Muscle of leg (tissue), 11 donors: ENCODE measurements around the gene HBA1. TPM values are rescaled to one million over a fixed set of nuclear protein-coding genes. Genes with fewer than 3 reads are reported as not detected.
A peak's percentile ranks its signal among the peaks of the same experiment; 100 is the strongest.

ENCODE experiments used
- DNase-seq: peaks from one replicate; pipeline ENCODE4 v3.0.0; 2013
- H3K27ac ChIP-seq: one replicate; pipeline ENCODE4 v1.5.1; 2013; ENCODE audit warnings: mild to moderate bottlenecking, low read length, control low read depth
- H3K27me3 ChIP-seq: one replicate; pipeline ENCODE4 v1.6.1; 2013; ENCODE audit warnings: low read length; ENCODE audit not compliant: control insufficient read depth, insufficient read depth
- H3K36me3 ChIP-seq: one replicate; pipeline ENCODE4 v1.6.1; 2013; ENCODE audit warnings: low read length; ENCODE audit not compliant: control insufficient read depth, insufficient read depth
- H3K4me1 ChIP-seq: one replicate; pipeline ENCODE4 v1.6.1; 2013; ENCODE audit warnings: low read length; ENCODE audit not compliant: control insufficient read depth, insufficient read depth
- H3K4me3 ChIP-seq: one replicate; pipeline ENCODE4 v1.5.1; 2013; ENCODE audit warnings: low read length, control low read depth
- H3K9me3 ChIP-seq: replicated peaks from 2 replicates; pipeline ENCODE4 v1.6.1; 2013; ENCODE audit warnings: low read depth, low read length; ENCODE audit not compliant: control insufficient read depth
- WGBS: methylation state at CpG from one replicate; pipeline ENCODE4 v1.1.5; 2013; ENCODE audit warnings: missing lambda C conversion rate; ENCODE audit not compliant: insufficient coverage; 5-methylcytosine and 5-hydroxymethylcytosine counted together
- polyA plus RNA-seq, 8 donors: library from polyadenylated mRNA; unstranded; fragments of 120-200 nt; gene quantifications; one replicate each; pipeline versions ENCODE4 v1.2.1 to v1.2.3, GENCODE V29; 2013; ENCODE audit warnings: inconsistent platforms in 1 of 8, low replicate concordance in 1 of 8; ENCODE audit not compliant: insufficient read length in 8 of 8, insufficient read depth in 1 of 8
- total RNA-seq: library from RNA; stranded (reverse); fragments of 120-200 nt; gene quantifications from one replicate; pipeline ENCODE4 v1.2.4, GENCODE V29; 2013

The HBA1 gene
- total and polyA plus RNA-seq, 9 donors: 387 to 7,147 (median 3,478) TPM

DNA sequence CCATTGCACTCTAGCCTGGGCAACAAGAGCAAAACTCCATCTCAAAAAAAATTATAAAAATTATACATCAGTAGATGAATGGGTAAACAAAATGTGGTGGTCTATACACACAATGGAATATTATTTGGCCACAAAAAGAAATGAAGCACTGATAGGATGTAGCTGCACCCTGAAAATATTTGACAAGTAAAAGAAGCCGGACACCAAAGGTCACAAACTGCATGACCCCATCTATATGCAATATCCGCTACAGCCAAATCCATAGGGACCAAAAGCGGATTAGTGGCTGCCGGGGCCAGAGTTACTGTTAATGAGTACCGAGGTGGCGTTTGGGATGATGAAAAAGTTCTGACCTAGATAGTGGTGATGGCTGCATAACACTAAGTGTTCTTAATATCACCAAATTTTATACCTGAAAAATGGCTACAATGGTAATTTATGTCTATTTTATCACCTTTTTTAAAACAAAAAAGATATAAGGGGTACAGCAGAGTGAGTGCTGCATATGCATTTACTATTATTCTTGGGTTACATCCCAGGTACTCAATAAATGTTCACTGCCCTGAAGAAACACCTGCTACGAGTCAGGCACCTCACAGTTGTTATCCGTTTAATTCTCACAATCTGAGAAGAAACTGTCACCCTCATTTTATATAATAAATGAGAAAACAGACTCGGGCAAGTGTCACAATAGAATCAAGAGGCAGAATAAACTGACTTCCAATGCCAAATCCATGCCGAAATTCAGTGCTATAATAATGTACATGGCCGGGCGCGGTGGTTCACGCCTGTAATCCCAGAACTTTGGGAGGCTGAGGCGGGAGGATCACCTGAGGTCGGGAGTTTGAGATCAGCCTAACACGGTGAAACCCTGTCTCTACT lies 3.0 kb downstream of the HBA1 start:
- H3K36me3 ChIP-seq: peaks cover 2% of the 10 kb centered on the region
- WGBS: 79% methylated on average over 9 of the region's 17 CpGs
- H3K4me3 ChIP-seq: no peak overlapping the region
- peaks cover 55% of the 10 kb centered on the region for H3K27me3 ChIP-seq
- no peak for DNase-seq
- H3K9me3 ChIP-seq: no peaks in the 10 kb centered on the region
- H3K27ac ChIP-seq: no peak overlapping the region
- H3K4me1 ChIP-seq: peaks cover 20% of the 10 kb centered on the region

- H3K27ac ChIP-seq: no peak within 1 kb of the TSS
- H3K36me3 ChIP-seq: peaks cover 9% of the 10 kb centered on the region
- 6% methylated on average over 40 of the region's 59 CpGs for WGBS
- H3K27me3 ChIP-seq: peaks cover 48% of the 10 kb centered on the region
- peak within 1 kb of the TSS; percentile 30 for H3K4me3 ChIP-seq
- H3K4me1 ChIP-seq: peaks cover 20% of the 10 kb centered on the region
- peak; percentile 43 for DNase-seq
- H3K9me3 ChIP-seq: no peaks in the 10 kb centered on the region
Measured at GRCh38 chr16:180101-180675, 3.7 kb downstream of the HBA1 start, which contains the start of gene HBQ1. Gene HBQ1, plus strand, starts transcription at chr16:180459. Its CDS starts 28 bp downstream, at chr16:180487.

GRCh38 chr16:180681-181564 lies 4.4 kb downstream of the HBA1 start:
- under 1% methylated on average over 85 of the region's 89 CpGs for whole genome bisulfite sequencing
- Histone ChIP-seq H3K27ac (no peak overlapping the region), H3K9me3 (no peaks in the 10 kb centered on the region), H3K4me1 (peaks cover 20% of the 10 kb centered on the region), H3K36me3 (peaks cover 16% of the 10 kb centered on the region), H3K4me3 (peak overlapping the region; percentile 30), H3K27me3 (peaks cover 43% of the 10 kb centered on the region)
- peak; percentile 66 for DNase-seq

DNA sequence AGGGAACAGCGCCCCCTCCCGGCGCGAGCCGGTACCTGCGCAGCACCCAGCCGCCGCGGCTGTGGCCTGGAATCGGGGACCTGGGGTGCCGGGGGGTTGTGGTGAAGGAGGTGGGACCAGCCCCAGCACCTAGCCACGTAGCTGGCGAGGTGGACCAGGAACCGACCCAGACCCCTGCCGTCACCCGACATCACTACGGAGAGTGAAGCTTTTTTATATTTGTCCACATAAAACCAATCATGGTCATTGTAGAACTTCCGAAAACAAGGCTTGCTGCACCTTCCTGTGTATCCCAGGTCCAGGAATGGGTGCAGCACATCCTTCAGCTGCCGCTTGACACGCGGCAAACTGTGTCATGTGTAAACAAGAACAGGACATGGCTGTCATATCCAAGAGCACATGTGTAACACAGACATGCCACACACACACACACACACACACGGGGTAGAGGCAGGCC lies 5.1 kb downstream of the HBA1 start:
- no peak overlapping the region for H3K4me3 ChIP-seq

DNA sequence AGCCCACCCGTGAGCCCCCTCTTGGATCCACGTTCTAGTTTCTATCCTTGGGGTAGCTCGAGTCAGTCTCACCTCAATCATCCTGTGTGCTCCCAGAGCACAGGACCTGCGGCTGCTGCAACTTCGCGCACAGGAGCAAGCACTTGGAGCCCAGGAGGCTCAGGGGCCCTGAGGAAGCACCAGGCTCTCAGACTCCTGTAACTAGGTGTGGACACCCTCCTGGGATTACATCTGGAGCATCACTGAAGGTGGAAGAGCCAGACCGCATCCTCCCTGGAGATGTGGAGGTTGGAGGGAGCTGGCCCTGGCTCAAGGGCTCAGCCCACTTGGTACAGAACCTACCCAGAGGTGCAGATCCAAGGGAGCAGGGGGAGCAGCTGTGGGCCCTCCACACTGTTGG lies 6.5 kb downstream of the HBA1 start:
- H3K36me3 ChIP-seq: peaks cover 25% of the 10 kb centered on the region
- peaks cover 12% of the 10 kb centered on the region for H3K4me1 ChIP-seq
- no peak for DNase-seq
- H3K27me3 ChIP-seq: peaks cover 30% of the 10 kb centered on the region
- no peak overlapping the region for H3K4me3 ChIP-seq
- H3K27ac ChIP-seq: no peak overlapping the region
- no peaks in the 10 kb centered on the region for H3K9me3 ChIP-seq
- WGBS: 62% methylated on average over 4 of the region's 7 CpGs

More for the DNA sequence above, 5.1 kb downstream of the HBA1 start:
- peaks cover 20% of the 10 kb centered on the region for H3K4me1 ChIP-seq
- DNase-seq: no peak
- H3K36me3 ChIP-seq: peaks cover 16% of the 10 kb centered on the region
- H3K27me3 ChIP-seq: peaks cover 42% of the 10 kb centered on the region
- H3K27ac ChIP-seq: no peak overlapping the region
- 31% methylated on average over 6 of the region's 22 CpGs for WGBS
- no peaks in the 10 kb centered on the region for H3K9me3 ChIP-seq

DNA sequence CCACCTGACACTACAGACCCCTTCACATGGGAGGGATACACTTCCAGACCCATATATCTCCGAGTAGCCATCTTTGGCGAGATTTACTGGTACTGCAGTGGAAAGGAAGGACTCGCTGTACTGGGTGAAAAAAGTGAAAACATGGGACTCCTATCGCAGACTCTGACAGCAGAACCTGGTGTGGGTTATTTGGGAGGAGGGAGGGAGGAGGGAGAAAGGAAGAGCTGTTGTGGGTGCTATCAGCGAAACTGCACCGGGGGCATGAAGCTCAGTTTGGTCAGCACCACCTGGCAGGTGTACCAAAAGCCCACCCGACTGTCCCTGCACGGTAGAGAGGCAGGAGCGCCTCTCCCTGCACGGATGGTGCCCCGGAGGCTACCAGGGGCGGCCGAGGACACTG lies 8.7 kb downstream of the HBA1 start:
- no peak for DNase-seq
- H3K4me1 ChIP-seq: peaks cover 10% of the 10 kb centered on the region
- H3K4me3 ChIP-seq: no peak overlapping the region
- peaks cover 44% of the 10 kb centered on the region for H3K36me3 ChIP-seq
- no peak overlapping the region for H3K27ac ChIP-seq
- no peaks in the 10 kb centered on the region for H3K9me3 ChIP-seq
- 59% methylated on average over 11 of the region's 13 CpGs for WGBS
- H3K27me3 ChIP-seq: peaks cover 8% of the 10 kb centered on the region

GRCh38 chr16:185691-186090 lies 9.2 kb downstream of the HBA1 start:
- H3K4me3 ChIP-seq: no peak overlapping the region
- H3K27me3 ChIP-seq: peaks cover 5% of the 10 kb centered on the region
- no peak overlapping the region for H3K27ac ChIP-seq
- no peak for DNase-seq
- peaks cover 6% of the 10 kb centered on the region for H3K4me1 ChIP-seq
- peaks cover 49% of the 10 kb centered on the region for H3K36me3 ChIP-seq
- H3K9me3 ChIP-seq: no peaks in the 10 kb centered on the region
- WGBS: 100% methylated on average over 1 of the region's 11 CpGs

- no peaks in the 10 kb centered on the region for H3K4me1 ChIP-seq
- 100% methylated on average over 2 of the region's 8 CpGs for WGBS
- H3K9me3 ChIP-seq: no peaks in the 10 kb centered on the region
- no peak overlapping the region for H3K27ac ChIP-seq
- DNase-seq: no peak
- H3K36me3 ChIP-seq: peaks cover 65% of the 10 kb centered on the region
- H3K4me3 ChIP-seq: no peak overlapping the region
- H3K27me3 ChIP-seq: no peaks in the 10 kb centered on the region
Measured at GRCh38 chr16:187330-187729, 10.8 kb downstream of the HBA1 start.

DNA sequence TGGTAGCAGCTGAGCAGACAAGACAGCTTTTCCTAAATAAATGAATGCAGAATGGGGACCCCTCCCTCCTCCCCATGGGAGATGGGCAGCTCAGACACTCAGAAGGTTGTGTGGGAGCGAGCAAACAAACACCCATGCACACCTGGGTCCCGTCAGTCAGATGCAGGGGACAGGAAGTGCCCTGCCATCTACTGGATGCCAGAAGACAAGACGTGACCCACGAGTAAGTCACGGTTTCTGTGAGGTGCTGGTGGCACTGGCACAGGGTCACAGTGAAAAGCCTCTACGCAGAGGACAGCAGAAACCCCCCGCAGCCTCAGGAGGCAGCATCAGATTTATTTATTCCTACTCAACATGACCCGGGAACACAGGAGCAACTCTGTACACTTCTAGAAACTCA lies 12.2 kb downstream of the HBA1 start:
- no peak for DNase-seq
- WGBS: 82% methylated on average over 5 of the region's 8 CpGs
- Histone ChIP-seq H3K9me3 (no peaks in the 10 kb centered on the region), H3K4me3 (no peak overlapping the region), H3K36me3 (peaks cover 77% of the 10 kb centered on the region), H3K27me3 (no peaks in the 10 kb centered on the region), H3K27ac (no peak overlapping the region), H3K4me1 (no peaks in the 10 kb centered on the region)
